SK-N-SH (cell line): ENCODE data around the gene INPP5A. TPM values are rescaled to one million over a fixed set of nuclear protein-coding genes. Genes with fewer than 3 reads are reported as not detected.

ENCODE experiments used
- CTCF ChIA-PET: fragments of 300-600, 350-600 bp; formaldehyde crosslinking; extraction: SDS; loops from one replicate; lab custom pipeline; 2021; lab: Yijun Ruan, JAX
- POLR2A ChIA-PET: fragments of 350-600 bp; sonication (Branson Sonifier 250); formaldehyde crosslinking; extraction: SDS; loops from one replicate; lab custom pipeline; 2020; ENCODE audit warnings: antibody characterized with exemption, inconsistent platforms; lab: Yijun Ruan, JAX
- DNase-seq: peaks from one replicate; pipeline ENCODE4 v3.0.0; 2012
- H2AFZ ChIP-seq: fragments of 200-600 bp; sonication (generic); 2 replicates; pipeline ENCODE4 v1.8.1; 2016; ENCODE audit warnings: antibody characterized with exemption, mild to moderate bottlenecking, low read depth
- H3F3A ChIP-seq: fragments of 200-600 bp; sonication (generic); replicated peaks from 2 replicates; pipeline ENCODE3; 2016; ENCODE audit warnings: antibody characterized with exemption, mild to moderate bottlenecking; ENCODE audit not compliant: insufficient read depth
- H3K27ac ChIP-seq, 2 experiments: fragments of 200-500 bp in 1 of 2; fragments of 200-600 bp in 1 of 2; sonication (Bioruptor generic) in 1 of 2; sonication (generic), shearing (Covaris generic) in 1 of 2; 2 replicates each; pipeline versions ENCODE4 v1.5.1 to v1.6.1; 2014 to 2016; ENCODE audit warnings: low read depth in 2 of 2, inconsistent platforms in 1 of 2, low read length in 1 of 2, mild to moderate bottlenecking in 1 of 2, mixed read lengths in 1 of 2
- H3K27me3 ChIP-seq: fragments of 200-600 bp; sonication (generic), shearing (Covaris generic); 2 replicates; pipeline ENCODE4 v1.6.1; 2016; ENCODE audit warnings: mixed run types; ENCODE audit not compliant: insufficient read depth
- H3K36me3 ChIP-seq, 2 experiments: fragments of 200-500 bp in 1 of 2; fragments of 200-600 bp in 1 of 2; sonication (Bioruptor generic) in 1 of 2; sonication (generic) in 1 of 2; replicated peaks in 1 of 2; 2 replicates each; pipeline versions ENCODE3 to v1.5.1; 2014 to 2016; ENCODE audit warnings: low read length in 1 of 2, mild to moderate bottlenecking in 1 of 2; ENCODE audit not compliant: insufficient read depth in 2 of 2, control insufficient read depth in 1 of 2
- H3K4me1 ChIP-seq, 2 experiments: fragments of 200-500 bp in 1 of 2; fragments of 200-600 bp in 1 of 2; sonication (Bioruptor generic) in 1 of 2; sonication (generic), shearing (Covaris generic) in 1 of 2; 2 replicates each; pipeline versions ENCODE4 v1.5.1 to v1.6.1; 2014 to 2016; ENCODE audit warnings: low read depth in 1 of 2, low read length in 1 of 2, mixed run types in 1 of 2; ENCODE audit not compliant: insufficient read depth in 2 of 2, control insufficient read depth in 1 of 2
- H3K4me2 ChIP-seq: fragments of 200-600 bp; sonication (generic), shearing (Covaris generic); 2 replicates; pipeline ENCODE4 v1.6.1; 2017; ENCODE audit warnings: mixed run types
- H3K4me3 ChIP-seq, 2 experiments: fragments of 200-500 bp in 1 of 2; fragments of 200-600 bp in 1 of 2; sonication (Bioruptor generic) in 1 of 2; sonication (generic), shearing (Covaris generic) in 1 of 2; 2 replicates each; pipeline versions ENCODE4 v1.5.1 to v1.8.1; 2014 to 2016; ENCODE audit warnings: low read depth in 2 of 2, inconsistent platforms in 1 of 2, low read length in 1 of 2, mild to moderate bottlenecking in 1 of 2, mixed read lengths in 1 of 2, moderate library complexity in 1 of 2
- H3K79me2 ChIP-seq: fragments of 200-600 bp; sonication (generic); 2 replicates; pipeline ENCODE4 v1.8.1; 2017; ENCODE audit warnings: mild to moderate bottlenecking; ENCODE audit not compliant: insufficient read depth
- H3K9ac ChIP-seq: fragments of 200-600 bp; sonication (generic); 2 replicates; pipeline ENCODE4 v1.6.1; 2017; ENCODE audit warnings: mixed run types
- H3K9me2 ChIP-seq: fragments of 200-600 bp; sonication (generic); 2 replicates; pipeline ENCODE4 v1.6.1; 2017; ENCODE audit warnings: mixed run types
- H3K9me3 ChIP-seq: fragments of 200-600 bp; sonication (generic); 2 replicates; pipeline ENCODE4 v1.6.1; 2017; ENCODE audit warnings: mixed run types, mild to moderate bottlenecking, moderate library complexity
- H4K20me1 ChIP-seq: fragments of 200-600 bp; sonication (generic); 2 replicates; pipeline ENCODE4 v1.6.1; 2017; ENCODE audit warnings: mild to moderate bottlenecking, mixed run types; ENCODE audit not compliant: insufficient read depth
- EP300 ChIP-seq, 2 experiments: IDR thresholded peaks; 2 replicates each; pipeline versions ENCODE4 v1.4.0 to v1.6.1; 2012; ENCODE audit warnings: borderline replicate concordance in 1 of 2, low read depth in 1 of 2, low read length in 1 of 2
- FOSL2 ChIP-seq: IDR thresholded peaks from 2 replicates; pipeline ENCODE4 v1.4.0; 2012; ENCODE audit warnings: low read depth, mild to moderate bottlenecking, moderate library complexity, borderline replicate concordance
- IRF3 ChIP-seq: fragments of 150-350 bp; IDR thresholded peaks from 2 replicates; pipeline ENCODE4 v1.6.1; 2016; ENCODE audit warnings: mild to moderate bottlenecking, low read depth, low read length
- JUND ChIP-seq: IDR thresholded peaks from 2 replicates; pipeline ENCODE4 v1.4.0; 2012
- MXI1 ChIP-seq: IDR thresholded peaks from 2 replicates; pipeline ENCODE4 v1.6.1; 2012; ENCODE audit warnings: mild to moderate bottlenecking, low read depth, low read length, improper control_type of control experiment
- NRF1 ChIP-seq: IDR thresholded peaks from 2 replicates; pipeline ENCODE4 v1.6.1; 2012; ENCODE audit warnings: low read depth, mild to moderate bottlenecking, low read length
- RAD21 ChIP-seq: IDR thresholded peaks from 2 replicates; pipeline ENCODE4 v1.6.1; 2012; ENCODE audit warnings: mild to moderate bottlenecking, low read length
- USF1 ChIP-seq: IDR thresholded peaks from 2 replicates; pipeline ENCODE4 v1.4.0; 2012; ENCODE audit warnings: low read depth, borderline replicate concordance
- WGBS: methylation state at CpG from one replicate; pipeline ENCODE4 v1.1.6; 2017; ENCODE audit warnings: low lambda C conversion rate; 5-methylcytosine and 5-hydroxymethylcytosine counted together
- polyA plus RNA-seq, 3 experiments: library from polyadenylated mRNA; depleted of rRNA; stranded (reverse); fragments of >200 nt; gene quantifications; 2 replicates each; pipeline ENCODE4 v1.2.3, GENCODE V29; 2012
- TF ChIP-seq, protein P1 (sequence below): IDR thresholded peaks from 2 replicates; pipeline ENCODE4 v1.6.1; 2012; ENCODE audit warnings: mild to moderate bottlenecking, low read depth, low read length, moderate library complexity
- TF ChIP-seq, protein P2 (sequence below): IDR thresholded peaks from 2 replicates; pipeline ENCODE4 v1.4.0; 2012; ENCODE audit warnings: low read depth

Gene INPP5A
- polyA plus RNA-seq, 1 of the 3 experiments (the other 2 are of a cell fraction), result 12.0 TPM

DNA sequence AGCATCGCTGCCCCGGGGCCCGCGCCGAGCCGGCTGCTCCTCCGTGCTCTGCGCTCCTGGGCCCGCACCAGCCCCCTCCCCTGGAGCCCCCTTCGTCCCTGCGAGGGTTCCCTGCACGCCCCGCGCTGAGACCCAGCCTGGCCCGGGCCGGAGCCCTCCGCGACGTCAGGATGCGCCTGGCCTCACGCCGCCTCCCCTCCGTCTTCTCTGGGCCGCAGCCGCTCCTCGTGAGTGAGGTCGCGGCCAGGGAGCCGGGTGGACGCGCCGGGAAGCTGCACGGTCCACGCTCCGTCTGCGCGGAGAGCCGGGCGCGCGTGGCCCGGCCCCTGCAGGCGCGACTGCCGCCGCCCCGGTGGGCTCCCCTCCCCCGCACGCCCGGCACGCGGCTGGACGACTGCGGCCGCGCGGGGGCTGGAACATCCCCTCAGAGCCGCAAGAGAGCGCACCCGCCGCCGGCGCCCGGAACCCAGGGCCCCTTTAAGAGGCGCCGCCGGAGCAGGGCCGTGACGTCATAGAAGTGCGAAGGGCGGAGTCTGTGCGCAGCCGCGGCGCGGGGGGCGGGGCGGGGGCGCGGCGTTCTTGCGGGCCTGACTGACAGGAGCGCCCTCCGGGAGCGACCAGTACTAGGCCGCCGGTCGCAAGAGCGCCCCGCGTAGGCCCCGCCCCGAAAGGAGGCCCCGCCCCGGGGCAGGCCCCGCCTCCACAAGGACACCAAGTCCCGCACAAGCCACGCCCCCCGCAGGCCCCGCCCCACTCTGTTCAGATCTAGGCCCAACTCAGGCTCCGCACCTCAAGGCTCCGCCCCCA is 507 bp upstream of the INPP5A start (continued):
- TF ChIP-seq, protein P1, sequence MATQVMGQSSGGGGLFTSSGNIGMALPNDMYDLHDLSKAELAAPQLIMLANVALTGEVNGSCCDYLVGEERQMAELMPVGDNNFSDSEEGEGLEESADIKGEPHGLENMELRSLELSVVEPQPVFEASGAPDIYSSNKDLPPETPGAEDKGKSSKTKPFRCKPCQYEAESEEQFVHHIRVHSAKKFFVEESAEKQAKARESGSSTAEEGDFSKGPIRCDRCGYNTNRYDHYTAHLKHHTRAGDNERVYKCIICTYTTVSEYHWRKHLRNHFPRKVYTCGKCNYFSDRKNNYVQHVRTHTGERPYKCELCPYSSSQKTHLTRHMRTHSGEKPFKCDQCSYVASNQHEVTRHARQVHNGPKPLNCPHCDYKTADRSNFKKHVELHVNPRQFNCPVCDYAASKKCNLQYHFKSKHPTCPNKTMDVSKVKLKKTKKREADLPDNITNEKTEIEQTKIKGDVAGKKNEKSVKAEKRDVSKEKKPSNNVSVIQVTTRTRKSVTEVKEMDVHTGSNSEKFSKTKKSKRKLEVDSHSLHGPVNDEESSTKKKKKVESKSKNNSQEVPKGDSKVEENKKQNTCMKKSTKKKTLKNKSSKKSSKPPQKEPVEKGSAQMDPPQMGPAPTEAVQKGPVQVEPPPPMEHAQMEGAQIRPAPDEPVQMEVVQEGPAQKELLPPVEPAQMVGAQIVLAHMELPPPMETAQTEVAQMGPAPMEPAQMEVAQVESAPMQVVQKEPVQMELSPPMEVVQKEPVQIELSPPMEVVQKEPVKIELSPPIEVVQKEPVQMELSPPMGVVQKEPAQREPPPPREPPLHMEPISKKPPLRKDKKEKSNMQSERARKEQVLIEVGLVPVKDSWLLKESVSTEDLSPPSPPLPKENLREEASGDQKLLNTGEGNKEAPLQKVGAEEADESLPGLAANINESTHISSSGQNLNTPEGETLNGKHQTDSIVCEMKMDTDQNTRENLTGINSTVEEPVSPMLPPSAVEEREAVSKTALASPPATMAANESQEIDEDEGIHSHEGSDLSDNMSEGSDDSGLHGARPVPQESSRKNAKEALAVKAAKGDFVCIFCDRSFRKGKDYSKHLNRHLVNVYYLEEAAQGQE, result no peak
- TF ChIP-seq FOSL2 (no peak), RAD21 (peak; percentile 26; the same call in 1 of the 2 replicates), EP300 (IDR thresholded peaks at IDR 0.05; ENCODE audit: borderline replicate concordance in 1 of 2, low read depth in 1 of 2, low read length in 1 of 2) (peak in 1 of 2 experiments; percentile 17; a peak in 1 of 4 replicates), NRF1 (peak; percentile 81), USF1 (no peak), MXI1 (peak; percentile 36; the same call in 1 of the 2 replicates), JUND (no peak), IRF3 (no peak)
- TF ChIP-seq, protein P2, sequence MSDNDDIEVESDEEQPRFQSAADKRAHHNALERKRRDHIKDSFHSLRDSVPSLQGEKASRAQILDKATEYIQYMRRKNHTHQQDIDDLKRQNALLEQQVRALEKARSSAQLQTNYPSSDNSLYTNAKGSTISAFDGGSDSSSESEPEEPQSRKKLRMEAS, result peak; percentile 88
- TF ChIP-seq, all 33 proteins: peak for 12

- Histone ChIP-seq H3K4me3 (peak overlapping the region; percentile 73 to 82), H3K9me2 (no peaks in the 10 kb centered on the region), H3K9me3 (no peaks in the 10 kb centered on the region), H4K20me1 (peaks cover 25% of the 10 kb centered on the region), H3K27me3 (no peaks in the 10 kb centered on the region), H3K4me2 (peak overlapping the region; percentile 98), H3K4me1 (peaks cover 16 to 44% of the 10 kb centered on the region in 2 experiments; a peak in 3 of 4 replicates), H3F3A (peaks cover under 1% of the 10 kb centered on the region), H3K27ac (peak overlapping the region in 1 of 2 experiments; percentile 56; a peak in 1 of 4 replicates), H3K79me2 (peaks cover 54% of the 10 kb centered on the region), H3K9ac (peak overlapping the region; percentile 85), H2AFZ (no peak overlapping the region), H3K36me3 (no peaks in the 10 kb centered on the region)
- ChIA-PET CTCF (interaction anchor here (1.6 kb wide), 1 partner anchor 80 kb away, joined by 3 read pairs; no protein-coding TSS in a partner anchor), POLR2A (no interaction called here)
- TF ChIP-seq JUND (no peak), FOSL2 (no peak)
- 15% methylated on average over 29 of the region's 42 CpGs for WGBS
- DNase-seq, result no peak
Observed at GRCh38 chr10:132538031-132538789, 623 bp downstream of the INPP5A start.
